ENCODE data around the gene KDM8.

The KDM8 gene

GRCh38 chr16:27224741-27225300 is 21.5 kb downstream of the KDM8 start:
- no peak overlapping the region for H3K4me3 ChIP-seq (ENCODE audit: low read depth, low read length)
- DNase-seq (ENCODE audit: low read depth) = no peak
- no peak for TF ChIP-seq CTCF (IDR thresholded peaks at IDR 0.05; ENCODE audit: low read depth, low read length, missing control alignments)

- DNase-seq (ENCODE audit: low read depth) = no peak
- H3K4me3 ChIP-seq (ENCODE audit: low read depth, low read length) = no peak overlapping the region
- TF ChIP-seq CTCF (IDR thresholded peaks at IDR 0.05; ENCODE audit: low read depth, low read length, missing control alignments) = no peak
Observed at GRCh38 chr16:27225536-27226360, 22.4 kb downstream of the KDM8 start.

GRCh38 chr16:27226476-27226875 is 23.1 kb downstream of the KDM8 start:
- DNase-seq (ENCODE audit: low read depth) = no peak
- TF ChIP-seq CTCF (IDR thresholded peaks at IDR 0.05; ENCODE audit: low read depth, low read length, missing control alignments) = no peak
- H3K4me3 ChIP-seq (ENCODE audit: low read depth, low read length) = no peak overlapping the region

- H3K4me3 ChIP-seq (ENCODE audit: low read depth, low read length) = no peak overlapping the region
- no peak for TF ChIP-seq CTCF (IDR thresholded peaks at IDR 0.05; ENCODE audit: low read depth, low read length, missing control alignments)
- DNase-seq (ENCODE audit: low read depth) = no peak
Observed at GRCh38 chr16:27226976-27227705, 23.8 kb downstream of the KDM8 start.

- TF ChIP-seq CTCF (IDR thresholded peaks at IDR 0.05; ENCODE audit: low read depth, low read length, missing control alignments) = no peak
Observed at GRCh38 chr16:27228045-27228444, 24.7 kb downstream of the KDM8 start.

GRCh38 chr16:27228621-27229501 is 25.5 kb downstream of the KDM8 start:
- TF ChIP-seq CTCF (IDR thresholded peaks at IDR 0.05; ENCODE audit: low read depth, low read length, missing control alignments) = no peak
- no peak overlapping the region for H3K4me3 ChIP-seq (ENCODE audit: low read depth, low read length)
- no peak for DNase-seq (ENCODE audit: low read depth)

More at GRCh38 chr16:27228045-27228444, 24.7 kb downstream of the KDM8 start:
- no peak for DNase-seq (ENCODE audit: low read depth)
- H3K4me3 ChIP-seq (ENCODE audit: low read depth, low read length) = no peak overlapping the region

All from GM12864 (cell line).